GM23338 (cell line): ENCODE data around the gene TNFRSF6B. TPM values are rescaled to one million over a fixed set of nuclear protein-coding genes. Genes with fewer than 3 reads are reported as not detected.

Experiments
- ATAC-seq: fragments of 200-7000 bp; cut with Tn5 transposase; 3 replicates; pipeline ENCODE4 v1.9.1; 2020
- DNase-seq: peaks from one replicate; pipeline ENCODE4 v3.0.0-alpha.2; 2015; ENCODE audit warnings: low spot score
- H2AFZ ChIP-seq: fragments of 200-600 bp; sonication (generic); 2 replicates; pipeline ENCODE4 v1.8.0; 2016; ENCODE audit warnings: antibody characterized with exemption, mild to moderate bottlenecking, moderate library complexity
- H3F3A ChIP-seq: fragments of 200-600 bp; sonication (generic); replicated peaks from 2 replicates; pipeline ENCODE4 v1.8.0; 2017; ENCODE audit warnings: antibody characterized with exemption, mixed run types, low read depth
- H3K27ac ChIP-seq: fragments of 200-600 bp; sonication (generic); 2 replicates; pipeline ENCODE4 v1.6.1; 2016; ENCODE audit warnings: low read depth
- H3K27me3 ChIP-seq: fragments of 200-600 bp; sonication (generic); 2 replicates; pipeline ENCODE4 v1.8.0; 2016; ENCODE audit warnings: mild to moderate bottlenecking, mixed run types, moderate library complexity; ENCODE audit not compliant: insufficient read depth
- H3K36me3 ChIP-seq: fragments of 200-600 bp; sonication (generic); 2 replicates; pipeline ENCODE4 v1.8.0; 2016; ENCODE audit warnings: mild to moderate bottlenecking; ENCODE audit not compliant: insufficient read depth
- H3K4me1 ChIP-seq: fragments of 200-600 bp; sonication (generic); 2 replicates; pipeline ENCODE4 v1.8.0; 2016; ENCODE audit warnings: mild to moderate bottlenecking, moderate library complexity; ENCODE audit not compliant: insufficient read depth
- H3K4me2 ChIP-seq: fragments of 200-600 bp; sonication (generic); 2 replicates; pipeline ENCODE4 v1.7.1; 2017; ENCODE audit warnings: mixed run types
- H3K4me3 ChIP-seq: fragments of 200-600 bp; sonication (generic); 2 replicates; pipeline ENCODE4 v1.6.1; 2016; ENCODE audit warnings: mixed run types
- H3K79me2 ChIP-seq: fragments of 200-600 bp; sonication (generic); replicated peaks from 2 replicates; pipeline ENCODE4 v1.8.0; 2017; ENCODE audit warnings: mild to moderate bottlenecking; ENCODE audit not compliant: insufficient read depth
- H3K9me2 ChIP-seq: fragments of 200-600 bp; sonication (generic); 2 replicates; pipeline ENCODE4 v1.8.0; 2017; ENCODE audit not compliant: insufficient read depth
- H4K20me1 ChIP-seq: fragments of 200-600 bp; sonication (generic); replicated peaks from 2 replicates; pipeline ENCODE4 v1.8.0; 2017; ENCODE audit warnings: mild to moderate bottlenecking; ENCODE audit not compliant: insufficient read depth
- H3K27ac Mint-ChIP-seq: 2 replicates; pipeline ENCODE4 v1.8.0; 2020; ENCODE audit warnings: inconsistent platforms, mild to moderate bottlenecking, moderate library complexity, mixed read lengths
- H3K27me3 Mint-ChIP-seq: 3 replicates; pipeline ENCODE4 v1.8.0; 2022; ENCODE audit warnings: low read depth, mild to moderate bottlenecking, moderate library complexity, mixed read lengths, inconsistent platforms; ENCODE audit not compliant: insufficient read depth, poor library complexity
- H3K36me3 Mint-ChIP-seq: 3 replicates; pipeline ENCODE4 v1.8.0; 2021; ENCODE audit warnings: low read depth, mild to moderate bottlenecking, inconsistent platforms, moderate library complexity, mixed read lengths
- H3K4me1 Mint-ChIP-seq: 3 replicates; pipeline ENCODE4 v1.8.0; 2020; ENCODE audit warnings: mild to moderate bottlenecking, inconsistent platforms, mixed read lengths
- H3K4me3 Mint-ChIP-seq: 3 replicates; pipeline ENCODE4 v1.8.0; 2021; ENCODE audit warnings: moderate library complexity, mild to moderate bottlenecking, inconsistent platforms, mixed read lengths
- H3K9me3 Mint-ChIP-seq: 3 replicates; pipeline ENCODE4 v1.8.0; 2020; ENCODE audit warnings: moderate library complexity, mild to moderate bottlenecking, inconsistent platforms, mixed read lengths
- CREB1 ChIP-seq: fragments of 250-450 bp; sonication (Bioruptor Pico); IDR thresholded peaks from 2 replicates; pipeline ENCODE4 v1.5.0; 2020; ENCODE audit warnings: low read depth, mild to moderate bottlenecking, moderate library complexity
- EZH2phosphoT487 ChIP-seq: fragments of 200-600 bp; sonication (generic); IDR thresholded peaks from one replicate; pipeline ENCODE4 v1.8.1; 2018; ENCODE audit warnings: antibody characterized with exemption; ENCODE audit not compliant: unreplicated experiment
- JUNB ChIP-seq: IDR thresholded peaks from one replicate; pipeline ENCODE4 v1.6.1; 2016; ENCODE audit warnings: antibody characterized with exemption; ENCODE audit not compliant: unreplicated experiment
- POLR2AphosphoS5 ChIP-seq: IDR thresholded peaks from 2 replicates; pipeline ENCODE4 v1.6.1; 2016; ENCODE audit warnings: antibody characterized with exemption, low read depth
- STAT1 ChIP-seq: IDR thresholded peaks from one replicate; pipeline ENCODE4 v1.6.1; 2016; ENCODE audit warnings: antibody characterized with exemption; ENCODE audit not compliant: unreplicated experiment
- ZNF331 ChIP-seq: fragments of 250-450 bp; sonication (Bioruptor Pico); IDR thresholded peaks from 2 replicates; pipeline ENCODE4 v1.5.0; 2020; ENCODE audit warnings: low read depth, mild to moderate bottlenecking, moderate library complexity
- ZNF462 ChIP-seq: fragments of 250-450 bp; sonication (Bioruptor Pico); IDR thresholded peaks from 2 replicates; pipeline ENCODE4 v1.5.0; 2020; ENCODE audit warnings: mild to moderate bottlenecking, moderate library complexity
- polyA plus RNA-seq: library from polyadenylated mRNA; unstranded; fragments of >200 nt; fragmentation: Nextera tagmentation; extraction: Ambion mirVana; gene quantifications from 2 replicates; pipeline ENCODE4 v1.2.1, GENCODE V29; 2016
- total RNA-seq: library from RNA; depleted of rRNA; stranded (reverse); fragments of >200 nt; shearing (Covaris generic); gene quantifications from 2 replicates; pipeline ENCODE4 v1.2.3, GENCODE V29; 2014
- TF ChIP-seq, protein P1 (sequence below), 2 experiments: fragments of 200-600 bp in 1 of 2; sonication (generic) in 1 of 2; conservative IDR thresholded peaks; 2 replicates each; pipeline versions ENCODE4 v1.5.1 to v1.6.1; 2016 to 2017; ENCODE audit warnings: antibody characterized with exemption in 2 of 2, low read depth in 2 of 2, mild to moderate bottlenecking in 2 of 2, moderate library complexity in 1 of 2
- TF ChIP-seq, protein P2 (sequence below): IDR thresholded peaks from one replicate; pipeline ENCODE4 v1.6.1; 2018; ENCODE audit warnings: antibody characterized with exemption; ENCODE audit not compliant: unreplicated experiment

TNFRSF6B gene
- total and polyA plus RNA-seq, 2 experiments from 2014 or later, result 0.28 TPM; not detected in 1

DNA sequence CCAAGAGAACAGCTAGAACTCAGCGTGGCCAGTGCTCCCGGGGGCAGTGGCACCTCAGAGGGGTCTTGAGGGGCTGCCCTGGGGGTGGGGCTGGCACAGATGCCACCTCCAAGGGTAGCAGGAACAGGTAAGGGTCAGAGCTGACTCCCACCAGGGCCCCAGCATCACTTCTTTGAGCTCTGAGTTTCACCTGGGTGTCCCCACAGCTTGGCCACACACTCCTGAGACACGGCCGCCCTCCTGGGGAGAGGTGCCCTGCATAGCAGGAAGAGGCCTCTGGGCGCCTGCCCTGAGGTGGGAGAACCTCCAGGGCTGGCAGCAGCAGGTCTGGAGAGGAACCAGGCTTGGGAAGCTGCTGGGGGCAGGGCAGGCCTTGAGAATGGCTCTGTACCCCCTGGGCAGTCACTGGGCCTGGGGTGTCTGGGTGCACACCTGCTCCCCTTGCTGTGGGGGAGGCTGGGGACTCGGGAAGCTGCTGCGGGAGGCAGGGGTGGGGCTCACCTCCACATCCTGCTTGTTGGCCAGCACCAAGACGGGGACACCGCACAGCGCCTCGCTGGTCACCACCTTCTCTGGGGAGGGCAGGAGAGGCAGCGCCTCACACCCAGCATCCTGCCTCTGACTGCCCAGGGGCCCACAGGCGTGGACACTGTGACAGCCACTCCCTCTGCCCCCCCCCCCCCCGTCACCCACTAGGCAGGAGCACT lies 5.0 kb downstream of the TNFRSF6B start (continued):
- no peak for TF ChIP-seq ZNF462 (CRISPR knock-in tag)
- TF ChIP-seq, protein P1, sequence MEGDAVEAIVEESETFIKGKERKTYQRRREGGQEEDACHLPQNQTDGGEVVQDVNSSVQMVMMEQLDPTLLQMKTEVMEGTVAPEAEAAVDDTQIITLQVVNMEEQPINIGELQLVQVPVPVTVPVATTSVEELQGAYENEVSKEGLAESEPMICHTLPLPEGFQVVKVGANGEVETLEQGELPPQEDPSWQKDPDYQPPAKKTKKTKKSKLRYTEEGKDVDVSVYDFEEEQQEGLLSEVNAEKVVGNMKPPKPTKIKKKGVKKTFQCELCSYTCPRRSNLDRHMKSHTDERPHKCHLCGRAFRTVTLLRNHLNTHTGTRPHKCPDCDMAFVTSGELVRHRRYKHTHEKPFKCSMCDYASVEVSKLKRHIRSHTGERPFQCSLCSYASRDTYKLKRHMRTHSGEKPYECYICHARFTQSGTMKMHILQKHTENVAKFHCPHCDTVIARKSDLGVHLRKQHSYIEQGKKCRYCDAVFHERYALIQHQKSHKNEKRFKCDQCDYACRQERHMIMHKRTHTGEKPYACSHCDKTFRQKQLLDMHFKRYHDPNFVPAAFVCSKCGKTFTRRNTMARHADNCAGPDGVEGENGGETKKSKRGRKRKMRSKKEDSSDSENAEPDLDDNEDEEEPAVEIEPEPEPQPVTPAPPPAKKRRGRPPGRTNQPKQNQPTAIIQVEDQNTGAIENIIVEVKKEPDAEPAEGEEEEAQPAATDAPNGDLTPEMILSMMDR (conservative IDR thresholded peaks at IDR 0.05; ENCODE audit: low read depth in 2 of 2), result no peak

- H3K79me2 ChIP-seq, result peaks cover 8% of the 10 kb centered on the region
- no peak overlapping the region for H3K4me3 Mint-ChIP-seq
- no peaks in the 10 kb centered on the region for H3K9me3 Mint-ChIP-seq
- H3K27ac Mint-ChIP-seq, result no peak overlapping the region; the same call in 1 of the 2 replicates
- H3K36me3 Mint-ChIP-seq, result peaks cover 15% of the 10 kb centered on the region
- H3K4me3 ChIP-seq, result no peak overlapping the region
- no peaks in the 10 kb centered on the region; the same call in 1 of the 2 replicates for H3K4me1 ChIP-seq
- no peaks in the 10 kb centered on the region for H3K27me3 ChIP-seq
- peaks cover 9% of the 10 kb centered on the region; the same call in 1 of the 2 replicates for H3F3A ChIP-seq
- no peak overlapping the region for H3K4me2 ChIP-seq
- H3K27me3 Mint-ChIP-seq, result peaks cover 15% of the 10 kb centered on the region
- H3K4me1 Mint-ChIP-seq, result peaks cover 8% of the 10 kb centered on the region
- no peak overlapping the region for H2AFZ ChIP-seq
- peaks cover 11% of the 10 kb centered on the region for H4K20me1 ChIP-seq
- H3K27ac ChIP-seq, result no peak overlapping the region
- no peaks in the 10 kb centered on the region for H3K9me2 ChIP-seq
- ATAC-seq, result no peak
- DNase-seq, result no peak
- no peaks in the 10 kb centered on the region for H3K36me3 ChIP-seq
- no peak for TF ChIP-seq ZNF331 (CRISPR knock-in tag)
- TF ChIP-seq, protein P2, sequence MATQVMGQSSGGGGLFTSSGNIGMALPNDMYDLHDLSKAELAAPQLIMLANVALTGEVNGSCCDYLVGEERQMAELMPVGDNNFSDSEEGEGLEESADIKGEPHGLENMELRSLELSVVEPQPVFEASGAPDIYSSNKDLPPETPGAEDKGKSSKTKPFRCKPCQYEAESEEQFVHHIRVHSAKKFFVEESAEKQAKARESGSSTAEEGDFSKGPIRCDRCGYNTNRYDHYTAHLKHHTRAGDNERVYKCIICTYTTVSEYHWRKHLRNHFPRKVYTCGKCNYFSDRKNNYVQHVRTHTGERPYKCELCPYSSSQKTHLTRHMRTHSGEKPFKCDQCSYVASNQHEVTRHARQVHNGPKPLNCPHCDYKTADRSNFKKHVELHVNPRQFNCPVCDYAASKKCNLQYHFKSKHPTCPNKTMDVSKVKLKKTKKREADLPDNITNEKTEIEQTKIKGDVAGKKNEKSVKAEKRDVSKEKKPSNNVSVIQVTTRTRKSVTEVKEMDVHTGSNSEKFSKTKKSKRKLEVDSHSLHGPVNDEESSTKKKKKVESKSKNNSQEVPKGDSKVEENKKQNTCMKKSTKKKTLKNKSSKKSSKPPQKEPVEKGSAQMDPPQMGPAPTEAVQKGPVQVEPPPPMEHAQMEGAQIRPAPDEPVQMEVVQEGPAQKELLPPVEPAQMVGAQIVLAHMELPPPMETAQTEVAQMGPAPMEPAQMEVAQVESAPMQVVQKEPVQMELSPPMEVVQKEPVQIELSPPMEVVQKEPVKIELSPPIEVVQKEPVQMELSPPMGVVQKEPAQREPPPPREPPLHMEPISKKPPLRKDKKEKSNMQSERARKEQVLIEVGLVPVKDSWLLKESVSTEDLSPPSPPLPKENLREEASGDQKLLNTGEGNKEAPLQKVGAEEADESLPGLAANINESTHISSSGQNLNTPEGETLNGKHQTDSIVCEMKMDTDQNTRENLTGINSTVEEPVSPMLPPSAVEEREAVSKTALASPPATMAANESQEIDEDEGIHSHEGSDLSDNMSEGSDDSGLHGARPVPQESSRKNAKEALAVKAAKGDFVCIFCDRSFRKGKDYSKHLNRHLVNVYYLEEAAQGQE, result no peak
- TF ChIP-seq JUNB, result no peak
- TF ChIP-seq, protein P1 (conservative IDR thresholded peaks at IDR 0.05; ENCODE audit: low read depth in 2 of 2), result no peak
- no peak for TF ChIP-seq POLR2AphosphoS5
- TF ChIP-seq STAT1, result no peak
- no peak for TF ChIP-seq CREB1
- no peak for TF ChIP-seq EZH2phosphoT487
Observed at GRCh38 chr20:63702036-63702665, 5.7 kb downstream of the TNFRSF6B start.
